H1 (cell line): ENCODE results near the gene TLR4.

Experiments
- HDAC2 ChIP-seq, 2 experiments: fragments of 300-600 bp in 1 of 2; sonication (generic) in 1 of 2; IDR thresholded peaks; 2 replicates each; pipeline ENCODE4 v1.6.1; 2011 to 2012; ENCODE audit warnings: low read depth in 2 of 2, low read length in 2 of 2, mild to moderate bottlenecking in 2 of 2, moderate library complexity in 2 of 2, borderline replicate concordance in 1 of 2, inconsistent platforms in 1 of 2
- POLR2A ChIP-seq, 2 experiments: IDR thresholded peaks; 1 replicate in 1 of 2; 2 replicates in 1 of 2; pipeline ENCODE4 v1.6.1; 2011; ENCODE audit warnings: low read depth in 2 of 2, low read length in 2 of 2, mild to moderate bottlenecking in 2 of 2; ENCODE audit errors: control extremely low read depth in 1 of 2
- POLR2AphosphoS5 ChIP-seq: IDR thresholded peaks from 2 replicates; pipeline ENCODE4 v1.6.1; 2011; ENCODE audit warnings: low read depth, low read length
- RAD21 ChIP-seq, 2 experiments: IDR thresholded peaks in 1 of 2; conservative IDR thresholded peaks in 1 of 2; 2 replicates each; pipeline ENCODE4 v1.6.1; 2011; ENCODE audit warnings: low read depth in 2 of 2, low read length in 2 of 2, improper control_type of control experiment in 1 of 2, inconsistent platforms in 1 of 2, mild to moderate bottlenecking in 1 of 2, moderate library complexity in 1 of 2
- SP2 ChIP-seq: IDR thresholded peaks from 2 replicates; pipeline ENCODE4 v1.6.1; 2012; ENCODE audit warnings: mild to moderate bottlenecking, low read length, inconsistent platforms
- TAF1 ChIP-seq: IDR thresholded peaks from 2 replicates; pipeline ENCODE4 v1.6.1; 2011; ENCODE audit warnings: mild to moderate bottlenecking, low read depth, low read length
- TCF12 ChIP-seq: IDR thresholded peaks from 2 replicates; pipeline ENCODE4 v1.6.1; 2011; ENCODE audit warnings: low read depth, mild to moderate bottlenecking, low read length
- TF ChIP-seq, protein P1 (sequence below), 3 experiments: IDR thresholded peaks; 1 replicate in 2 of 3; 2 replicates in 1 of 3; pipeline versions ENCODE4 v1.5.1 to v1.6.1; 2011; ENCODE audit warnings: low read length in 3 of 3, mild to moderate bottlenecking in 3 of 3, inconsistent platforms in 2 of 3, low read depth in 1 of 3, moderate library complexity in 1 of 3; ENCODE audit not compliant: insufficient read depth in 1 of 3; ENCODE audit errors: control extremely low read depth in 1 of 3

DNA sequence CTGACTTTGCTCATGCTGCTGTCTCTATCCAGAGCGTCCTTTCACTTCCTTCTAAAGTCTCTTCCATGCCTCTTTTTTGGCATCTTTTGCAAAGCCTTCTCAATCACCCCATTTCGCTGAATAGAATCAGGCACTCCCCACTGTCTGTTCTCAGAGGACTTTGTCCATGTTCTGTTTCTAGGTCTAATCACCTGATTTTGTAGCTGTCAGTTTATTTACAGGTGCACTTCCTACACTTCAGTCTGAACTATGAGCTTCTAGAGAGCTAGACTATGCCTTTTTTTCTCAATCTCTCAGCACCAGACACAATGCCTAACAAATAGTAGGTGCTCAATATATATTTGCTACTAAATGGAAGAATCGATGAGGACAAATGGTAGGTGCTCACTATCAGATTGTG, 29.9 kb downstream of the TLR4 start:
- TF ChIP-seq, protein P1, sequence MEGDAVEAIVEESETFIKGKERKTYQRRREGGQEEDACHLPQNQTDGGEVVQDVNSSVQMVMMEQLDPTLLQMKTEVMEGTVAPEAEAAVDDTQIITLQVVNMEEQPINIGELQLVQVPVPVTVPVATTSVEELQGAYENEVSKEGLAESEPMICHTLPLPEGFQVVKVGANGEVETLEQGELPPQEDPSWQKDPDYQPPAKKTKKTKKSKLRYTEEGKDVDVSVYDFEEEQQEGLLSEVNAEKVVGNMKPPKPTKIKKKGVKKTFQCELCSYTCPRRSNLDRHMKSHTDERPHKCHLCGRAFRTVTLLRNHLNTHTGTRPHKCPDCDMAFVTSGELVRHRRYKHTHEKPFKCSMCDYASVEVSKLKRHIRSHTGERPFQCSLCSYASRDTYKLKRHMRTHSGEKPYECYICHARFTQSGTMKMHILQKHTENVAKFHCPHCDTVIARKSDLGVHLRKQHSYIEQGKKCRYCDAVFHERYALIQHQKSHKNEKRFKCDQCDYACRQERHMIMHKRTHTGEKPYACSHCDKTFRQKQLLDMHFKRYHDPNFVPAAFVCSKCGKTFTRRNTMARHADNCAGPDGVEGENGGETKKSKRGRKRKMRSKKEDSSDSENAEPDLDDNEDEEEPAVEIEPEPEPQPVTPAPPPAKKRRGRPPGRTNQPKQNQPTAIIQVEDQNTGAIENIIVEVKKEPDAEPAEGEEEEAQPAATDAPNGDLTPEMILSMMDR (IDR thresholded peaks at IDR 0.05; ENCODE audit: control extremely low read depth in 1 of 3, insufficient read depth in 1 of 3, low read depth in 1 of 3, low read length in 3 of 3): no peak
- no peak for TF ChIP-seq SP2
- TF ChIP-seq POLR2AphosphoS5: no peak
- no peak for TF ChIP-seq POLR2A (IDR thresholded peaks at IDR 0.05; ENCODE audit: control extremely low read depth in 1 of 2, low read depth in 2 of 2, low read length in 2 of 2)
- no peak for TF ChIP-seq TAF1
- no peak for TF ChIP-seq RAD21 (IDR thresholded peaks at IDR 0.05 in 1 of 2, conservative IDR thresholded peaks at IDR 0.05 in 1 of 2; ENCODE audit: low read depth in 2 of 2, low read length in 2 of 2)
- no peak for TF ChIP-seq HDAC2 (IDR thresholded peaks at IDR 0.05; ENCODE audit: borderline replicate concordance in 1 of 2, low read depth in 2 of 2, low read length in 2 of 2)
- TF ChIP-seq TCF12: no peak
